ENCODE measurements around the gene PRRC2A.

The PRRC2A gene

DNA sequence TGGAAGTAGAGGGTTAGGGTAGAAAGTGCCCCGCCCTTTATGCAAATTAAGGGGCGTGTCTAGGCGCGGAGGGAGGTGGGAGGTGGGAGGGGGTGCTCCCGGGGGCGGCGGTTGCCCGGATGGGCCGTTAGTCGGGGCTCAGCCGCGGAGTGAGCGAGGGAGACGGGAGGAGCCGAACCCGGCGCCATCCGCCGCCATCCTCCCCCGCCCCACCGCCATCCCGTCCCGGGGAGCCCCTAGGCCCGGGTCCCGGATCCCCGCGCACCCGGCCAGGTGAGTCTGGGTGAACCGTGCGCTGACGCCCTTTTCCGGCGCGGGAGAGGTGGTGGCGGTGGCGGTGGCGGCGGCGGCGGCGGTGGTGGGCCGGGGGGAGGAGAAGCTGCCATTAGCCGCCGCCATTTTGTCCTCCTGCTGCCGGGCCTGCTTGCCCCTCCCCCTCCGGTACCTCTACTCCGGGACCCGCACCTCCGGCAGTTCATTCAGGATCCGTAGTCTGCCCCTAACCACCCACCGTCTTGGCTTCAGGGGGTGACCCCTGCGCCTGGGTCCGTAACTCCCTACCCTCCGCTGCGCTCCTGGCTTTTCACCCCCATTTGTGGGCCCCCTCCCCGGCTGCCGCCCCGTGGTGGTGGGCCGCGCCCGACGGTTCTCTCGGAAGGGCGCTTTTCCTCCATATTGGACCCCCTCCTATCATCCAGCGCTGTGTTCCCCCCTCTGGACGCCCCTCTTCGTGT lies at the start of gene PRRC2A:
Gene PRRC2A, plus strand, starts transcription at position 130 of the 734 bp plus-strand sequence. CDS start 2,075 bp downstream, outside the sequence.
- TF ChIP-seq, protein P1, sequence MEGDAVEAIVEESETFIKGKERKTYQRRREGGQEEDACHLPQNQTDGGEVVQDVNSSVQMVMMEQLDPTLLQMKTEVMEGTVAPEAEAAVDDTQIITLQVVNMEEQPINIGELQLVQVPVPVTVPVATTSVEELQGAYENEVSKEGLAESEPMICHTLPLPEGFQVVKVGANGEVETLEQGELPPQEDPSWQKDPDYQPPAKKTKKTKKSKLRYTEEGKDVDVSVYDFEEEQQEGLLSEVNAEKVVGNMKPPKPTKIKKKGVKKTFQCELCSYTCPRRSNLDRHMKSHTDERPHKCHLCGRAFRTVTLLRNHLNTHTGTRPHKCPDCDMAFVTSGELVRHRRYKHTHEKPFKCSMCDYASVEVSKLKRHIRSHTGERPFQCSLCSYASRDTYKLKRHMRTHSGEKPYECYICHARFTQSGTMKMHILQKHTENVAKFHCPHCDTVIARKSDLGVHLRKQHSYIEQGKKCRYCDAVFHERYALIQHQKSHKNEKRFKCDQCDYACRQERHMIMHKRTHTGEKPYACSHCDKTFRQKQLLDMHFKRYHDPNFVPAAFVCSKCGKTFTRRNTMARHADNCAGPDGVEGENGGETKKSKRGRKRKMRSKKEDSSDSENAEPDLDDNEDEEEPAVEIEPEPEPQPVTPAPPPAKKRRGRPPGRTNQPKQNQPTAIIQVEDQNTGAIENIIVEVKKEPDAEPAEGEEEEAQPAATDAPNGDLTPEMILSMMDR (conservative IDR thresholded peaks at IDR 0.05; ENCODE audit: low read depth), result no peak
- POLR2A ChIA-PET (ENCODE audit: low non-redundant PET), result no interaction called here
- DNase-seq (ENCODE audit: low spot score), result peak; percentile 73
- peak within 1 kb of the TSS; percentile 99 for H3K27ac ChIP-seq
- CTCF ChIA-PET, result interaction anchor here (0.9 kb wide), 1 partner anchor 22 kb away, joined by 3 read pairs; no protein-coding TSS in a partner anchor

- DNase-seq (ENCODE audit: low spot score), result no peak
- H3K27ac ChIP-seq, result no peak within 1 kb of the TSS
- ChIA-PET CTCF (interaction anchor here (0.6 kb wide), 1 partner anchor 145 kb away, joined by 3 read pairs; no protein-coding TSS in a partner anchor), POLR2A (ENCODE audit: low non-redundant PET) (interaction anchor here (0.6 kb wide), 1 partner anchor 66 kb away, joined by 3 read pairs; no protein-coding TSS in a partner anchor)
- TF ChIP-seq, protein P1 (conservative IDR thresholded peaks at IDR 0.05; ENCODE audit: low read depth), result no peak
Observed at GRCh38 chr6:31572041-31572911, 48.2 kb upstream of the PRRC2A start, which contains the start of gene LTA. TSS of gene LTA (plus strand) at chr6:31572289. CDS start at chr6:31572743, 454 bp downstream.

- no peak overlapping the region for H3K27ac ChIP-seq
- ChIA-PET CTCF (interaction anchor here (0.6 to 1.3 kb wide), 3 partner anchors 18 to 144 kb away, joined by 3 to 6 read pairs (median 3); no protein-coding TSS in a partner anchor), POLR2A (ENCODE audit: low non-redundant PET) (no interaction called here)
- TF ChIP-seq, protein P1 (conservative IDR thresholded peaks at IDR 0.05; ENCODE audit: low read depth), result no peak
- DNase-seq (ENCODE audit: low spot score), result no peak
Observed at GRCh38 chr6:31573239-31574105, 47.0 kb upstream of the PRRC2A start.

DNA sequence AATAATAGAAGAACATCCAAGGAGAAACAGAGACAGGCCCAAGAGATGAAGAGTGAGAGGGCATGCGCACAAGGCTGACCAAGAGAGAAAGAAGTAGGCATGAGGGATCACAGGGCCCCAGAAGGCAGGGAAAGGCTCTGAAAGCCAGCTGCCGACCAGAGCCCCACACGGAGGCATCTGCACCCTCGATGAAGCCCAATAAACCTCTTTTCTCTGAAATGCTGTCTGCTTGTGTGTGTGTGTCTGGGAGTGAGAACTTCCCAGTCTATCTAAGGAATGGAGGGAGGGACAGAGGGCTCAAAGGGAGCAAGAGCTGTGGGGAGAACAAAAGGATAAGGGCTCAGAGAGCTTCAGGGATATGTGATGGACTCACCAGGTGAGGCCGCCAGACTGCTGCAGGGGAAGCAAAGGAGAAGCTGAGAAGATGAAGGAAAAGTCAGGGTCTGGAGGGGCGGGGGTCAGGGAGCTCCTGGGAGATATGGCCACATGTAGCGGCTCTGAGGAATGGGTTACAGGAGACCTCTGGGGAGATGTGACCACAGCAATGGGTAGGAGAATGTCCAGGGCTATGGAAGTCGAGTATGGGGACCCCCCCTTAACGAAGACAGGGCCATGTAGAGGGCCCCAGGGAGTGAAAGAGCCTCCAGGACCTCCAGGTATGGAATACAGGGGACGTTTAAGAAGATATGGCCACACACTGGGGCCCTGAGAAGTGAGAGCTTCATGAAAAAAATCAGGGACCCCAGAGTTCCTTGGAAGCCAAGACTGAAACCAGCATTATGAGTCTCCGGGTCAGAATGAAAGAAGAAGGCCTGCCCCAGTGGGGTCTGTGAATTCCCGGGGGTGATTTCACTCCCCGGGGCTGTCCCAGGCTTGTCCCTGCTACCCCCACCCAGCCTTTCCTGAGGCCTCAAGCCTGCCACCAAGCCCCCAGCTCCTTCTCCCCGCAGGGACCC lies 46.1 kb upstream of the PRRC2A start:
- ChIA-PET POLR2A (ENCODE audit: low non-redundant PET) (no interaction called here), CTCF (interaction anchor here (0.7 to 1.3 kb wide), 2 partner anchors 17 to 24 kb away, joined by 3 to 6 read pairs; no protein-coding TSS in a partner anchor)
- DNase-seq (ENCODE audit: low spot score), result no peak
- no peak overlapping the region for H3K27ac ChIP-seq
- TF ChIP-seq, protein P1 (conservative IDR thresholded peaks at IDR 0.05; ENCODE audit: low read depth), result no peak

DNA sequence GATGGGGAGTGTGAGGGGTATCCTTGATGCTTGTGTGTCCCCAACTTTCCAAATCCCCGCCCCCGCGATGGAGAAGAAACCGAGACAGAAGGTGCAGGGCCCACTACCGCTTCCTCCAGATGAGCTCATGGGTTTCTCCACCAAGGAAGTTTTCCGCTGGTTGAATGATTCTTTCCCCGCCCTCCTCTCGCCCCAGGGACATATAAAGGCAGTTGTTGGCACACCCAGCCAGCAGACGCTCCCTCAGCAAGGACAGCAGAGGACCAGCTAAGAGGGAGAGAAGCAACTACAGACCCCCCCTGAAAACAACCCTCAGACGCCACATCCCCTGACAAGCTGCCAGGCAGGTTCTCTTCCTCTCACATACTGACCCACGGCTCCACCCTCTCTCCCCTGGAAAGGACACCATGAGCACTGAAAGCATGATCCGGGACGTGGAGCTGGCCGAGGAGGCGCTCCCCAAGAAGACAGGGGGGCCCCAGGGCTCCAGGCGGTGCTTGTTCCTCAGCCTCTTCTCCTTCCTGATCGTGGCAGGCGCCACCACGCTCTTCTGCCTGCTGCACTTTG lies 45.1 kb upstream of the PRRC2A start, which contains the start of gene TNF:
Gene TNF, plus strand, starts transcription at position 231 of the 567 bp plus-strand sequence. Its CDS starts 177 bp downstream, at position 408.
- no peak within 1 kb of the TSS for H3K27ac ChIP-seq
- no peak for DNase-seq (ENCODE audit: low spot score)

More for the DNA sequence above, 45.1 kb upstream of the PRRC2A start, which contains the start of gene TNF:
- POLR2A ChIA-PET (ENCODE audit: low non-redundant PET), result no interaction called here
- TF ChIP-seq, protein P1 (conservative IDR thresholded peaks at IDR 0.05; ENCODE audit: low read depth), result no peak
- CTCF ChIA-PET, result no interaction called here
